ENCODE measurements around the gene POLR2E.

The POLR2E gene

DNA sequence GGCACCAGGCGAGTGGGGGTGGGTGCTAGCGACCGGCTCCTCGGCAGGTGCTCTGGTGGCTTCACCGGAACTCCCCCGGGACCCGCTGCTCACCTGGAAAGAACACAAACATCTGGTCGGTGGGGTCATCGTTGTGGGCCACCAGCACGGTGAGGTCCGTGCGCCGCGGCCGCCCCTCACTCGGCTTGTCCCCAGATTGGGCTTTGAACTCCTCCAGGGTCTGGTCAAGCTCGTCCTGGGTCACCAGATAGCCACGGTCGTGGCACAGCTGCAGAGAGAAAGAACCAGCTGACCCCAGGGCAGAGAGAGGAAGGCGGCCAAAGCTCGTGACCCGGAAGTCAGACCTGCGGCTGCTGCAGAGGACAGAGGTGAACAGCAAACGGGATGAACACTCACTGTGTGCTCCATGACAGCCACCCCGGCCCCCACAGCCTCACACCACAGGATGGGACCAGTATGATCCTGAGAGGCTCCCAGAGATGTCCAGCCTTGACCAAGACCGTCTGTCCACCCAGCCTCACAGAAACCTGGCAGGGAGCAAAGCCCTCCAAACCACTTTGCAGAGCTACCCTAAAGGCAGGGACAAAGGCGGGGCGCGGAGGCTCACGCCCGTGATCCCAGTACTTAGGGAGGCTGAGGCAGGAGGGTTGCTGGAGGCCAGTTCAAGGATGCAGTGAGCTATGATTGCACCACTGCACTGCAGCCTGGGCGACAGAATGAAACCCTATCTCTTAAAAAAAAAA lies 1.2 kb downstream of the POLR2E start:
- DNase-seq (ENCODE audit: low read depth), result no peak

- DNase-seq (ENCODE audit: low read depth), result no peak
Measured at GRCh38 chr19:1093330-1093729, 1.8 kb downstream of the POLR2E start.

- no peak for DNase-seq (ENCODE audit: low read depth)
Measured at GRCh38 chr19:1091544-1092175, 3.5 kb downstream of the POLR2E start.

- no peak for DNase-seq (ENCODE audit: low read depth)
Measured at GRCh38 chr19:1090731-1091543, 4.2 kb downstream of the POLR2E start.

DNA sequence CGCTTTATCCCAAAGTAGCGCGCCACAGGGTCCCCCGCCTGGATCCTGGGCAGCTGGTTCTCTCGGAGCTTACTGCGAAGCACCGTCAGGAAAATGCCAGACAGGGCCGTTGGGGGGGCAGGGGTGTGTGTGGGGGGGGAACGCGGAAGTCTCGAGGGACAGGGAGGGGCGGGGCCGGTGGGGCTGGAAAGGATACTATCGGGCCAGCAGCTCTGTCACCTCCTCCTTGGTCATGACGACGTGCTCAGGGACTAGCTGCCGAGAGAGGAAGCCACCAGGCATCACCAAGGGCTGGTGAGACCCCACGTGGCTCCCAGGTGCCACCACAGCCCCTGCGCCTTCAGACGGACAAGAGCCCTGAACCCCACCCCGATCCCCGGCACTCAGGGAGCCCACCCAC lies 5.3 kb downstream of the POLR2E start:
- DNase-seq (ENCODE audit: low read depth), result no peak

- DNase-seq (ENCODE audit: low read depth), result no peak
Measured at GRCh38 chr19:1089126-1089771, 5.9 kb downstream of the POLR2E start.

GRCh38 chr19:1088416-1089010 lies 6.7 kb downstream of the POLR2E start:
- no peak for DNase-seq (ENCODE audit: low read depth)

GRCh38 chr19:1087813-1088415 lies 7.3 kb downstream of the POLR2E start:
- DNase-seq (ENCODE audit: low read depth), result no peak

GRCh38 chr19:1086613-1087012 lies 8.6 kb downstream of the POLR2E start:
- DNase-seq (ENCODE audit: low read depth), result no peak

GRCh38 chr19:1085676-1086442 lies 9.3 kb downstream of the POLR2E start:
- no peak for DNase-seq (ENCODE audit: low read depth)

DNA sequence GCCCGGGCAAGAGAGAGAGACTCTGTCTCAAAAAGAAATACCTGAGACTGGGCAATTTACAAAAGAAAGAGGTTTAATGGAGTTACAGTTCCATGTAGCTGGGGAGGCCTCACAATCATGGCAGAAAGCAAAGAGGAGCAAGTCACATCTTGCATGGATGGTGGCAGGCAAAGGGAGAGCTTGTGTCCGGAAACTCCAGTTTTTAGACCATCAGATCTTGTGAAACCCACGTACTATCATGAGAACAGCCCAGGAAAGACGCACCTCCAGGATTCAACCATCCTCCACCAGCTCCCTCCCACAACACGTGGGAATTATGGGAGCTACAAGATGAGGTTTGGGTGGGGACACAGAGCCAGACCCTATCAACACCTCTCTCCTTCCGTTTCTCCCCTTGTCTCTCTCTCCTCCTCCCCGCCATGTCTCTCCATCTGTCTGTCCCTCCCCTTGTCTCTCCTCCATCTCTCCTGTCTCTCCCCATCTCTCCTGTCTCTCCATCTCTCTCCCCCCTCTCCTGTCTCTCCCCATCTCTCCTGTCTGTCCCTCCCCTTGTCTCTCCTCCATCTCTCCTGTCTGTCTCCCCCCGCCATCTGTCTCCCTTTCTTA lies 10.0 kb downstream of the POLR2E start:
- no peak for DNase-seq (ENCODE audit: low read depth)

DNA sequence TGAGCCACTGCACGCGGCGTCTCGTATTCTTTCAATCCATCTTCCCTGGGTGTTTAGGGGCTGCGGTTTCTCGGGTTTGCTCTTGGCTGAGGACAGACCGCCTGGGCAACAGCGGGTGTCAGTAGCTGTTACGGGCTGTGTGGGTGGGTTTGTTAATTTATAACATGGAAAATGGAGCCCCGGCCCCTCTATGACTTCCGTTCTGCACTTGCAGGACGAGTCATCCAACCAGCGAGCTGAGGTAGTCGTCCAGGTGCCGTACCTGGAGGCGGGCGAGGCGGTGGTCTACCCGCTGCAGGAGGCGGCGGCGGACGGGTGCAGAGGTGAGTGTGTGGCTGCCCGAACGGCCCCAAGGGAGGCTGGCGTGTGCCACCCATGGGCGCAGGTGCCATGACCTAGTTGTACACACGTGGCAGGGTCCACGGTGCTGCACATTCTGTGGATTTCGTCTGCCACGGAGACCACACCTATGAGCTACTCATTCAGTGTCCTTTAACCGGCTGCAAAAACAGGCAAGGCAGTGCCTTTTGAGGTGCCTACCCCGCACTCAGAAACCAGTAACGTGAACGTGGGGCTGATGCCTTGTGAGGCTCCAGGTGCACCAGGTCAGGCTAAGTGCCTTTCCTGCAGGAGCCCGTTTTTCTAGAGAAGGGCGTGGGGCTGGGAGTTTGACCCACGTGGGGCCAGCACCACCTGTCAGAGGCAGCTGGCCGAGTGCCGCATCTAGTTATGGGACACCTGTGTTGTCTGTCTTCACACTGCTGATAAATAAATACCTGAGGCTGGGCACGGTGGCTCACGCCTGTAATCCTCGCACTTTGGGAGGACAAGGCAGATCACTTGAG lies 10.9 kb downstream of the POLR2E start:
- no peak for DNase-seq (ENCODE audit: low read depth)

DNA sequence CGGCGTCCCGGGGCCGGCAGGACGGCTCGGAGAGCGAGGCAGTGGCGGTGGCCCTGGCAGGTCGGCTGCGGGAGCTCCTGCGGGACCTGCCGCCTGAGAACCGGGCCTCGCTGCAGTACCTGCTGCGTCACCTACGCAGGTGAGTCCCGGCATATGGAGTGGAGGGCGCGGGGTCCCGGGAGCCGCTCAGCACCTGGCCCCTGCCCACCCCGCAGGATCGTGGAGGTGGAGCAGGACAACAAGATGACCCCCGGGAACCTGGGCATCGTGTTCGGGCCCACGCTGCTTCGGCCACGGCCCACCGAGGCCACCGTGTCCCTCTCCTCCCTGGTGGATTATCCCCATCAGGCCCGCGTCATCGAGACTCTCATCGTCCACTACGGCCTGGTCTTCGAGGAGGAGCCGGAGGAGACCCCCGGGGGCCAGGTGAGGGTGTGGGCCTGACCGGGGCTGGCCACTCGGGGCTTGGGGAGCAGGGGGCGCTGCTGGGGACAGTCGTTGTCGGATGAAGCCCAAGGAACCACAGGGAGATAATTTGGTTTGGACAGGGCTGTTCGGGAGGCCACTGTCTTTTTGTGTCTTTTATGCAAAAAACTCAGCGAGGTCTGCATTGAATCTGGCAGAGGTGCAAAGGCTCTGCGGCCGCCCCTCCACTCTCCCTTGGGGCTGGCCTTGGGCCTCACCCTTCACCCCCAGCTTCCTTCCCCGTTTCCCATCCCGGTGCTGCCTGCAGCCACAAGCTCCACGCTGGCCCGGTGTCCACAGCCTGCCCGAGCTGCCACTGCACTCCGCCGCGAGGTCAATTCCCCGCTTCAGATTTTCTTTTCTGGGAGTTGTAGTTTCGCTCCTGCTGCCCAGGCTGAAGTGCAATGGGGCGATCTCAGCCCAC lies 12.0 kb downstream of the POLR2E start:
- no peak for DNase-seq (ENCODE audit: low read depth)

GRCh38 chr19:1082165-1082927 lies 12.8 kb downstream of the POLR2E start:
- no peak for DNase-seq (ENCODE audit: low read depth)

GRCh38 chr19:1081301-1082164 lies 13.6 kb downstream of the POLR2E start:
- DNase-seq (ENCODE audit: low read depth), result no peak

DNA sequence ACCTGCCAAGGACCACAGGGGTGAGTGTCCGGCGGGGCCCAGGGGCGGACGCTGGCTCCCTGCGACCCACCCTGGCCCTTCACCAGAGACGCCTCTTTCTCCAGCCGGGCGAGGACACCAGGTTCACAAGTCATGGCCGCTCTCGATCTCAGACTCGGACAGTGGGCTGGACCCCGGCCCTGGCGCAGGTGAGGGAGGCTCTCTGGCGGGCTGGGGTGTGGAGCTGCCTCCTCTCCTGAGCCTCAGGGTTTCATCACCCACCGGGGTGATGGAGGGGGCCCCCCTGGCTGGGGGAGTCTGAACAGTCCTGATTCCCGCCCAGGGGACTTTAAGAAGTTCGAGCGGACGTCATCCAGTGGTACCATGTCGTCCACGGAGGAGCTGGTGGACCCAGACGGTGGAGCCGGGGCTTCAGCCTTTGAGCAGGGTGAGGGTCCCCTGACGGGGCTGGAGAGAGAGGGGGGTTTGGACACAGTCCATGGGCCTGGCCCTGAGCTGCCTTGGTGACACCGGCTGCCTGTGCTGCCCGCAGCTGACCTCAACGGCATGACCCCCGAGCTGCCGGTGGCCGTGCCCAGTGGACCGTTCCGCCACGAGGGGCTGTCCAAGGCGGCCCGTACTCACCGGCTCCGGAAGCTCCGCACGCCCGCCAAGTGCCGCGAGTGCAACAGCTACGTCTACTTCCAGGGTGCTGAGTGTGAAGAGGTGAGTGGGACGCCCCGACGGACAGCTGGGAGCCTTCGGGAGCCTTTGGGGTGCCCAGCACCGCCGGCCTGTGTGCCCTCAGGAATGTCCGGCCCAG lies 14.6 kb downstream of the POLR2E start:
- DNase-seq (ENCODE audit: low read depth), result no peak

All from CMK (cell line).